H1 (cell line): ENCODE results near the gene LAIR1.

Experiments
- CBX5 ChIP-seq: fragments of 300-800, 300-1000 bp; sonication (generic); IDR thresholded peaks from 2 replicates; pipeline ENCODE4 v1.7.1; 2016; ENCODE audit warnings: antibody characterized with exemption, low read length, low read depth
- CTCF ChIP-seq, 3 experiments: IDR thresholded peaks; 1 replicate in 2 of 3; 2 replicates in 1 of 3; pipeline versions ENCODE4 v1.5.1 to v1.6.1; 2011; ENCODE audit warnings: low read length in 3 of 3, mild to moderate bottlenecking in 3 of 3, inconsistent platforms in 2 of 3, low read depth in 1 of 3, moderate library complexity in 1 of 3; ENCODE audit not compliant: insufficient read depth in 1 of 3; ENCODE audit errors: control extremely low read depth in 1 of 3
- EGR1 ChIP-seq: IDR thresholded peaks from 2 replicates; pipeline ENCODE4 v1.6.1; 2011; ENCODE audit warnings: low read depth, low read length, borderline replicate concordance
- EP300 ChIP-seq, 2 experiments: IDR thresholded peaks; 1 replicate in 1 of 2; 2 replicates in 1 of 2; pipeline ENCODE4 v1.6.1; 2011 to 2012; ENCODE audit warnings: low read depth in 2 of 2, low read length in 2 of 2, mild to moderate bottlenecking in 2 of 2, borderline replicate concordance in 1 of 2, inconsistent platforms in 1 of 2, moderate library complexity in 1 of 2
- EZH2 ChIP-seq: fragments of 200-600 bp; sonication (generic); IDR thresholded peaks from 2 replicates; pipeline ENCODE4 v1.7.1; 2012; ENCODE audit warnings: low read depth, mild to moderate bottlenecking, moderate library complexity, low read length, inconsistent platforms; ENCODE audit not compliant: severe bottlenecking
- NRF1 ChIP-seq: IDR thresholded peaks from 2 replicates; pipeline ENCODE4 v1.6.1; 2011; ENCODE audit warnings: mild to moderate bottlenecking, low read depth, low read length, improper control_type of control experiment
- POLR2A ChIP-seq, 2 experiments: IDR thresholded peaks; 1 replicate in 1 of 2; 2 replicates in 1 of 2; pipeline ENCODE4 v1.6.1; 2011; ENCODE audit warnings: low read depth in 2 of 2, low read length in 2 of 2, mild to moderate bottlenecking in 2 of 2; ENCODE audit errors: control extremely low read depth in 1 of 2
- POLR2AphosphoS5 ChIP-seq: IDR thresholded peaks from 2 replicates; pipeline ENCODE4 v1.6.1; 2011; ENCODE audit warnings: low read depth, low read length
- RAD21 ChIP-seq, 2 experiments: IDR thresholded peaks in 1 of 2; conservative IDR thresholded peaks in 1 of 2; 2 replicates each; pipeline ENCODE4 v1.6.1; 2011; ENCODE audit warnings: low read depth in 2 of 2, low read length in 2 of 2, improper control_type of control experiment in 1 of 2, inconsistent platforms in 1 of 2, mild to moderate bottlenecking in 1 of 2, moderate library complexity in 1 of 2
- SIRT6 ChIP-seq: IDR thresholded peaks from one replicate; pipeline ENCODE4 v1.7.1; 2012; ENCODE audit warnings: low read length, inconsistent platforms
- SRF ChIP-seq: IDR thresholded peaks from 2 replicates; pipeline ENCODE4 v1.6.1; 2011; ENCODE audit warnings: mild to moderate bottlenecking, low read depth, low read length, moderate library complexity
- TAF1 ChIP-seq: IDR thresholded peaks from 2 replicates; pipeline ENCODE4 v1.6.1; 2011; ENCODE audit warnings: mild to moderate bottlenecking, low read depth, low read length
- TEAD4 ChIP-seq: IDR thresholded peaks from 2 replicates; pipeline ENCODE4 v1.6.1; 2012; ENCODE audit warnings: low read depth, low read length, inconsistent platforms, mixed read lengths

- TF ChIP-seq TEAD4 (no peak), POLR2A (IDR thresholded peaks at IDR 0.05; ENCODE audit: control extremely low read depth in 1 of 2, low read depth in 2 of 2, low read length in 2 of 2) (no peak), POLR2AphosphoS5 (no peak), CTCF (IDR thresholded peaks at IDR 0.05; ENCODE audit: control extremely low read depth in 1 of 3, insufficient read depth in 1 of 3, low read depth in 1 of 3, low read length in 3 of 3) (no peak), RAD21 (IDR thresholded peaks at IDR 0.05 in 1 of 2, conservative IDR thresholded peaks at IDR 0.05 in 1 of 2; ENCODE audit: low read depth in 2 of 2, low read length in 2 of 2) (no peak), NRF1 (no peak), SRF (no peak), CBX5 (no peak), EZH2 (no peak), EP300 (IDR thresholded peaks at IDR 0.05; ENCODE audit: borderline replicate concordance in 1 of 2, low read depth in 2 of 2, low read length in 2 of 2) (no peak), EGR1 (no peak), TAF1 (no peak), SIRT6 (no peak)
These were observed 32.6 kb downstream of the LAIR1 start for GRCh38 chr19:54332149-54332548.
